ENCODE measurements around the gene NPIPA2. TPM values are rescaled to one million over a fixed set of nuclear protein-coding genes. Genes with fewer than 3 reads are reported as not detected.

NPIPA2 gene
- polyA plus RNA-seq, 12 donors: 2.6 to 5.8 (median 4.1) TPM; not detected in 8

Other genes with a start within 250 kb of the NPIPA2 start
- gene PARN, start 112.3 kb upstream of the NPIPA2 start, polyA plus RNA-seq (ENCODE audit: insufficient read length in 12 of 12): 10 to 100 TPM in 11 of 12 donors, not detected in 1; 15.0 to 35.4 (median 18.3) TPM
- 10 to 100 TPM in 11 of 12 donors, not detected in 1; 43.9 to 64.1 (median 54.2) TPM for gene BFAR, start 109.6 kb upstream of the NPIPA2 start, polyA plus RNA-seq (ENCODE audit: insufficient read length in 12 of 12)
- under 1 TPM in 8 of 12 donors, not detected in 4; 0.35 to 0.81 (median 0.44) TPM for gene PLA2G10, start 48.2 kb upstream of the NPIPA2 start, polyA plus RNA-seq (ENCODE audit: insufficient read length in 12 of 12)
- 10 to 100 TPM in 3 of 12 donors, 1 to 10 TPM in 8, not detected in 1; 1.4 to 17.1 (median 7.5) TPM for gene NPIPA3, start 39.1 kb upstream of the NPIPA2 start, polyA plus RNA-seq (ENCODE audit: insufficient read length in 12 of 12)
- gene NOMO1, start 91.2 kb downstream of the NPIPA2 start, polyA plus RNA-seq (ENCODE audit: insufficient read length in 12 of 12): 10 to 100 TPM in 11 of 12 donors, not detected in 1; 48.2 to 91.7 (median 63.7) TPM
- 100 to 1,000 TPM in 5 of 12 donors, 10 to 100 TPM in 6, not detected in 1; 74.1 to 202 (median 93.2) TPM for gene NPIPA1, start 194.9 kb downstream of the NPIPA2 start, polyA plus RNA-seq (ENCODE audit: insufficient read length in 12 of 12)
- gene PDXDC1, start 232.5 kb downstream of the NPIPA2 start, polyA plus RNA-seq (ENCODE audit: insufficient read length in 12 of 12): 10 to 100 TPM in 11 of 12 donors, not detected in 1; 32.9 to 76.6 (median 45.8) TPM